ENCODE measurements around the gene SLC9A9. TPM values are rescaled to one million over a fixed set of nuclear protein-coding genes. Genes with fewer than 3 reads are reported as not detected.

Gene SLC9A9
- total RNA-seq, 6 experiments from 2014 or later, result 1.3 to 6.3 (median 3.0) TPM

- Histone ChIP-seq H3K36me3 (no peaks in the 10 kb centered on the region), H3K4me3 (no peak overlapping the region), H3K9me3 (no peaks in the 10 kb centered on the region), H3K27me3 (no peaks in the 10 kb centered on the region), H3K27ac (no peak overlapping the region), H3K4me1 (peaks cover 0 to 2% (median 0%) of the 10 kb centered on the region in 4 donors)
- DNase-seq (no peak), ATAC-seq (peak; percentile 57 to 64 (median 62))
- 15% methylated on average over 3 of the region's 3 CpGs for WGBS (ENCODE audit: insufficient coverage, low coverage, low lambda C conversion rate, missing lambda C conversion rate)
- intact Hi-C loops (cut with DNase I), result no loop called here
- TF ChIP-seq CTCF (IDR thresholded peaks at IDR 0.05) (no peak), POLR2A (IDR thresholded peaks at IDR 0.05) (no peak)
Observed at GRCh38 chr3:143825513-143825912, 22.8 kb downstream of the SLC9A9 start.

- no peaks in the 10 kb centered on the region for H3K9me3 ChIP-seq
- DNase-seq (no peak), ATAC-seq (peak in 2 of 4 donors; percentile 22 to 41)
- intact Hi-C loops (cut with DNase I), result no loop called here
- H3K27me3 ChIP-seq, result no peaks in the 10 kb centered on the region
- H3K27ac ChIP-seq, result no peak overlapping the region
- no peak overlapping the region for H3K4me3 ChIP-seq
- TF ChIP-seq POLR2A (IDR thresholded peaks at IDR 0.05), result no peak
- TF ChIP-seq CTCF (IDR thresholded peaks at IDR 0.05), result no peak
- H3K36me3 ChIP-seq, result no peaks in the 10 kb centered on the region
- 38% methylated on average over 3 of the region's 3 CpGs for WGBS (ENCODE audit: insufficient coverage, low coverage, low lambda C conversion rate, missing lambda C conversion rate)
- H3K4me1 ChIP-seq, result peaks cover 0 to 2% (median 0%) of the 10 kb centered on the region in 4 donors
Observed at GRCh38 chr3:143824735-143825385, 23.4 kb downstream of the SLC9A9 start.

GRCh38 chr3:143822798-143823197 is 25.5 kb downstream of the SLC9A9 start:
- intact Hi-C loops (cut with DNase I), result no loop called here
- peaks cover 0 to 2% (median 0%) of the 10 kb centered on the region in 4 donors for H3K4me1 ChIP-seq
- H3K27ac ChIP-seq, result no peak overlapping the region
- H3K27me3 ChIP-seq, result no peaks in the 10 kb centered on the region
- 58% methylated on average over 1 of the region's 1 CpG for WGBS (ENCODE audit: insufficient coverage, low coverage, low lambda C conversion rate, missing lambda C conversion rate)
- H3K4me3 ChIP-seq, result no peak overlapping the region
- TF ChIP-seq POLR2A (IDR thresholded peaks at IDR 0.05) (no peak), CTCF (IDR thresholded peaks at IDR 0.05) (no peak)
- DNase-seq, result no peak
- ATAC-seq, result no peak
- no peaks in the 10 kb centered on the region for H3K36me3 ChIP-seq
- H3K9me3 ChIP-seq, result no peaks in the 10 kb centered on the region

- Histone ChIP-seq H3K36me3 (no peaks in the 10 kb centered on the region), H3K9me3 (no peaks in the 10 kb centered on the region), H3K27me3 (no peaks in the 10 kb centered on the region), H3K4me3 (no peak overlapping the region), H3K4me1 (peaks cover 0 to 2% (median 0%) of the 10 kb centered on the region in 4 donors), H3K27ac (no peak overlapping the region)
- DNase-seq (no peak), ATAC-seq (peak; percentile 35 to 70 (median 40))
- no peak for TF ChIP-seq CTCF (IDR thresholded peaks at IDR 0.05)
- TF ChIP-seq POLR2A (IDR thresholded peaks at IDR 0.05), result no peak
- 33% methylated on average over 3 of the region's 3 CpGs for WGBS (ENCODE audit: insufficient coverage, low coverage, low lambda C conversion rate, missing lambda C conversion rate)
- intact Hi-C loops (cut with DNase I), result no loop called here
Observed at GRCh38 chr3:143822374-143822773, 25.9 kb downstream of the SLC9A9 start.

Data from right lobe of liver (tissue), 6 donors.